ENCODE results near the gene ASPN. TPM values are rescaled to one million over a fixed set of nuclear protein-coding genes. Genes with fewer than 3 reads are reported as not detected.

ASPN gene
- total RNA-seq, 3 donors from 2014 or later (not counting 1 experiment from before 2014, with no cell fraction given): not detected

- H3K4me3 ChIP-seq (ENCODE audit: low read length): no peak overlapping the region
- H3K9me3 ChIP-seq (ENCODE audit: control insufficient read depth, insufficient read depth, low read length): no peaks in the 10 kb centered on the region
- H3K27ac Mint-ChIP-seq: peak overlapping the region; percentile 90 to 91
- H3K27me3 Mint-ChIP-seq (ENCODE audit: low read depth in 2 of 2): no peaks in the 10 kb centered on the region
- H3K36me3 Mint-ChIP-seq: no peaks in the 10 kb centered on the region
- H3K9me3 Mint-ChIP-seq: no peaks in the 10 kb centered on the region
- H3K4me1 ChIP-seq (ENCODE audit: control insufficient read depth, insufficient read depth, low read length): no peaks in the 10 kb centered on the region
- H3K4me3 Mint-ChIP-seq: peak overlapping the region; percentile 85
- no peak for DNase-seq
- H3K27me3 ChIP-seq (ENCODE audit: control insufficient read depth, insufficient read depth, low read length): no peaks in the 10 kb centered on the region
- H3K36me3 ChIP-seq (ENCODE audit: control insufficient read depth, insufficient read depth, low read length): no peaks in the 10 kb centered on the region
- H3K27ac ChIP-seq (ENCODE audit: low read length): peak overlapping the region; percentile 47
- no peak for TF ChIP-seq CTCF (IDR thresholded peaks at IDR 0.05)
- 85% methylated on average over 3 of the region's 5 CpGs for WGBS (ENCODE audit: insufficient coverage)
- ATAC-seq: peak; percentile 65 to 74 (median 72)
- H3K4me1 Mint-ChIP-seq: peaks cover 12 to 20% of the 10 kb centered on the region in 2 donors
- intact Hi-C loops (cut with micrococcal nuclease): loop anchor here (2.0 to 5.0 kb wide), 3 partner anchors 98 to 299 kb away; partner anchors contain the start of genes CENPP and NOL8
Observed at GRCh38 chr9:92439921-92440750, 42.2 kb downstream of the ASPN start.

DNA sequence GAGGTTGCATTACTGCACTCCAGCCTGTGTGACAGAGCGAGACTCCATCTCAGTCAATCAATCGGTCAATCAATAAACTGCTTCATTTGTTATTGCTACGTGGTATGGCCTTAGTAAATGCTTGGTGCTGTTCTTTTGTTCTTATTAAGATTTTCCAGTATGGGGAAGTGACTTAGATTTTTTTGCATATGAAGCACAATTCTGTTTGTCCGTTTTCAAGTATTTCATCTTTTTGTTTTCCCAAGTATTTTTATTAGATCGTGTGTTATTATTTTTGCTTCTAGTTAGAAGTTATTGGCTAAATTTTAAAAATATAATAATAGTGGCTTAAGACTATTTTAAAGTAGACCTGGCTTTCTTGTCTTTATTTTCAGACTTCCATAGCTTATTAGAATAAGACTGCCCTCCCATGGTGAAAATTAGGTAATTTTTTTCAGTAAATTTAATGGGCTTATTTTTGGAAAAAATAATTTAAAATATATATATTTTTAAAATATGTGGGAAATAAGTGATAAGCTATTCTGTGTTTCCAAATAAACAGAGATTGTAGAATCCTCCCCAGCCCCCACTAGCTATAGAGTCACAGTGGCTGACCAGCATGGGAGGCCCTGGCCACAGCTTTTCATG lies 43.3 kb downstream of the ASPN start:
- no peaks in the 10 kb centered on the region for H3K27me3 Mint-ChIP-seq (ENCODE audit: low read depth in 2 of 2)
- ATAC-seq (no peak), DNase-seq (peak in 1 of 2 donors; percentile 32)
- Histone ChIP-seq H3K27ac (ENCODE audit: low read length) (no peak overlapping the region), H3K27me3 (ENCODE audit: control insufficient read depth, insufficient read depth, low read length) (no peaks in the 10 kb centered on the region), H3K36me3 (ENCODE audit: control insufficient read depth, insufficient read depth, low read length) (no peaks in the 10 kb centered on the region), H3K9me3 (ENCODE audit: control insufficient read depth, insufficient read depth, low read length) (no peaks in the 10 kb centered on the region), H3K4me1 (ENCODE audit: control insufficient read depth, insufficient read depth, low read length) (no peaks in the 10 kb centered on the region), H3K4me3 (ENCODE audit: low read length) (no peak overlapping the region)
- H3K36me3 Mint-ChIP-seq: no peaks in the 10 kb centered on the region
- WGBS (ENCODE audit: insufficient coverage): 94% methylated on average over 3 of the region's 5 CpGs
- peak; percentile 44 for TF ChIP-seq CTCF (IDR thresholded peaks at IDR 0.05)
- H3K4me1 Mint-ChIP-seq: peaks cover 12 to 20% of the 10 kb centered on the region in 2 donors
- peak overlapping the region in 1 of 2 donors; percentile 91 for H3K27ac Mint-ChIP-seq
- intact Hi-C loops (cut with micrococcal nuclease): loop anchor here (2.0 to 5.0 kb wide), 2 partner anchors 97 to 298 kb away; no protein-coding TSS in a partner anchor
- no peak overlapping the region for H3K4me3 Mint-ChIP-seq
- no peaks in the 10 kb centered on the region for H3K9me3 Mint-ChIP-seq

GRCh38 chr9:92435263-92435662 lies 47.0 kb downstream of the ASPN start:
- no peak for ATAC-seq
- WGBS (ENCODE audit: insufficient coverage): no CpG with 5 or more reads among the region's 1 CpG

More at GRCh38 chr9:92435263-92435662, 47.0 kb downstream of the ASPN start:
- Histone ChIP-seq H3K4me1 (ENCODE audit: control insufficient read depth, insufficient read depth, low read length) (no peaks in the 10 kb centered on the region), H3K36me3 (ENCODE audit: control insufficient read depth, insufficient read depth, low read length) (no peaks in the 10 kb centered on the region), H3K9me3 (ENCODE audit: control insufficient read depth, insufficient read depth, low read length) (no peaks in the 10 kb centered on the region), H3K27me3 (ENCODE audit: control insufficient read depth, insufficient read depth, low read length) (no peaks in the 10 kb centered on the region), H3K4me3 (ENCODE audit: low read length) (no peak overlapping the region), H3K27ac (ENCODE audit: low read length) (no peak overlapping the region)
- peaks cover 6 to 9% of the 10 kb centered on the region in 2 donors for H3K4me1 Mint-ChIP-seq
- H3K9me3 Mint-ChIP-seq: no peaks in the 10 kb centered on the region
- no peaks in the 10 kb centered on the region for H3K36me3 Mint-ChIP-seq
- TF ChIP-seq CTCF (IDR thresholded peaks at IDR 0.05): no peak
- H3K4me3 Mint-ChIP-seq: no peak overlapping the region
- no peak for DNase-seq
- no peak overlapping the region for H3K27ac Mint-ChIP-seq
- intact Hi-C loops (cut with micrococcal nuclease): loop anchor here (5.0 kb wide), 1 partner anchor 93 kb away; no protein-coding TSS in a partner anchor
- H3K27me3 Mint-ChIP-seq (ENCODE audit: low read depth in 2 of 2): no peaks in the 10 kb centered on the region

Data from natural killer cell (primary cell).